Tibial nerve (tissue), 4 donors: ENCODE data around the gene KAT7.

Experiments
- CTCF ChIP-seq, 5 experiments: fragments of 200-600 bp in 3 of 5; fragments of 450-650 bp in 2 of 5; sonication (generic) in 3 of 5; IDR thresholded peaks; one replicate each; pipeline ENCODE4 v1.5.1; 2016 to 2019; ENCODE audit warnings: antibody characterized with exemption in 5 of 5, mild to moderate bottlenecking in 3 of 5, moderate library complexity in 2 of 5
- EP300 ChIP-seq, 2 donors: sonication (generic); formaldehyde crosslinking; IDR thresholded peaks; one replicate each; pipeline ENCODE4 v1.6.1; 2017; ENCODE audit warnings: antibody characterized with exemption in 2 of 2, mild to moderate bottlenecking in 1 of 2

DNA sequence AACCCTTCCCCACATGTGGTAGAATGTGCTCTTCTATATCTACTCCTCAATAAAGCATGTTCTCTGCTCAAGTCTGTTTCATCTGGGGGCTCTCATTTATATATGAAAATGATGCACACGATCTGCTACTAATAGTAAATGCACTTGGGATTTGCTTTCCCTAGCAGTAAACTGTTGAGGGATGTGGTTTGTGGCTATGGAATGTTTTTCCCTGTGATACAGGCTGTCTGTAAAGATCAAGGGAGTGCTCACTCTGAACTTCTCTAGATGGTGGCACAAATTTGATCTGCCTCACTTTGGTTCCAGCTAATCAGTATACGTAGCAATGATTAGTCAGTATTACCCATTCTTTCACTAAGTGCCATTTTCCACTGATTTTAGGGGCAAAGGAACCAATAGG is 40.5 kb downstream of the KAT7 start:
- no peak for TF ChIP-seq EP300 (IDR thresholded peaks at IDR 0.05)
- TF ChIP-seq CTCF (IDR thresholded peaks at IDR 0.05): no peak
